CD4-positive, alpha-beta T cell treated with Interleukin-15 for 4 hours (primary cell): ENCODE measurements around the gene PAK4.

Experiments
- DNase-seq: peaks from one replicate; pipeline ENCODE4 v3.0.0-alpha.2; 2020; ENCODE audit warnings: low spot score

PAK4 gene

DNA sequence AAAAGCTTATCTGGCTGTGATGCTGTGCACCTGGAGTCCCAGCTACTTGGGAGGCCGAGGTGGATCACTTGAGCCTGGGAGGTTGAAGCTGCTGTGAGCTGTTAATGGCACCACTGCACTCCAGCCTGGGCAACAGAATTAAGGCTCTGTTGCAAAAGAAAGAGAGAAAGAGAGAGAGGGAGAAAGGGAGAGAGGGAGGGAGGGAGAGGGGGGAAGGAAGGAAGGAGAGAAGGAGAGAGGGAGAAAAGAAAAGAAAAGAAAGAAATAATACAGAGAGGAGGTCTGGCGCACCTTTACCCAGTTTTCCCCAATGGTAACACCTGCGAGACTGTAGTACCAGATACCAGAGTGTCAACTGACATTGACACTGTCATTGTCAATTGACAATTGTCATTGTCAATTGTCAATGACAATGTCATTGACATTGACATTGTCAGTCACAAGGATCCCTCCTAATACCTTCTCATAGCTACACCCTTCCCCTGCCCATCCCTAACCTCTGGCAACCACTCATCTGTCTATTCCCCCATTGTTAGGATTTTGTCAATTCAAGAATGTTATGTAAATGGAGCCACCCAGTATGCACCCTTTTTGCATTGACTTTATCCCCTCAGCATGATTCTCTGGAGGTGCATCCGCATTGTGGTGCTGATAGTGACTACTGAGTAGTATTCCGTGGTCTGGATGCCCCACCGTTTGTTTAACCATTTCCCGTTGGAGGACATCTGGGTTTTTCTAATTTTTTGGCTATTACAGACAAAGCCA lies 21.3 kb downstream of the PAK4 start:
- DNase-seq, result no peak

DNA sequence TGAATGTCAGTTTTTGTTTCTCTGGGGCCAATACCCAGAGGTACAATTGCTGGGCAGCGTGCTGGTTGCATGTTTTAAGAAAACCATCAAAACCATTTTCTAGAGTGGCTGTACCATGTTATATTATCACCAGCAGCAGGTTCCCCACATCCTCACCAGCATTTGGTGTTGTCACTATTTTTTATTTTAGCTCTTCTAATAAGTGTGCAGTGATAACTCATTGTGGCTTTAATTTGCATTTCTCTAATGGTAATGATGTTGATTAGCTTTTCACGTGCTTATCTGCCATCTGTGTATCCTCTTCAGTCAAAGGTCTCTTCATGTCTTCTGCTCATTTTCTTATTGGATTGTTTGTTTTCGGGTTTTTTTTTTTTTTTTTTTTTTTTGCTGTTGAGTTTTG lies 21.9 kb downstream of the PAK4 start:
- DNase-seq, result no peak

- DNase-seq, result no peak
These were observed 23.4 kb downstream of the PAK4 start for GRCh38 chr19:39148939-39149529.

- no peak for DNase-seq
These were observed 24.6 kb downstream of the PAK4 start for GRCh38 chr19:39150235-39150634.

- no peak for DNase-seq
These were observed 25.4 kb downstream of the PAK4 start for GRCh38 chr19:39150807-39151600.

DNA sequence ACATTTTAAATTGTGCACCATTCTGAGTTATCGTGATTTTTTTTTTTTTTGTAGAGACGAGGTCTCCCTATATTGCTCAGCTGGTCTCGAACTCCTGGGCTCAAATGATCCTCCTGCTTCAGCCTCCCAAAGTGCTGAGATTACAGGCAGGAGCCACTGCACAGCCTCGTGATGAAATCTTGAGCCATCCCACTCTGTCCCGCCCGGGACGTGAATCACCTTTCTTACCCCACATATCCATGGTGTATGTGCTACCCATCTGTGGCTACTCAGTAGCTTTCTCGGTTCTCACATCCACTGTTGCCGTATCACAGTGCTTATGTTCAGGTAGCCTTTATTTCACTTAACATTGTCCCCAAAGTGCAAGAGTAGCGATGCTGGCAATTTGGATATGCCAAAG lies 26.5 kb downstream of the PAK4 start:
- DNase-seq, result no peak

- no peak for DNase-seq
These were observed 28.6 kb downstream of the PAK4 start for GRCh38 chr19:39154100-39154628.

GRCh38 chr19:39154629-39155100 lies 29.1 kb downstream of the PAK4 start:
- DNase-seq, result no peak

GRCh38 chr19:39155114-39155700 lies 29.6 kb downstream of the PAK4 start:
- DNase-seq, result no peak

DNA sequence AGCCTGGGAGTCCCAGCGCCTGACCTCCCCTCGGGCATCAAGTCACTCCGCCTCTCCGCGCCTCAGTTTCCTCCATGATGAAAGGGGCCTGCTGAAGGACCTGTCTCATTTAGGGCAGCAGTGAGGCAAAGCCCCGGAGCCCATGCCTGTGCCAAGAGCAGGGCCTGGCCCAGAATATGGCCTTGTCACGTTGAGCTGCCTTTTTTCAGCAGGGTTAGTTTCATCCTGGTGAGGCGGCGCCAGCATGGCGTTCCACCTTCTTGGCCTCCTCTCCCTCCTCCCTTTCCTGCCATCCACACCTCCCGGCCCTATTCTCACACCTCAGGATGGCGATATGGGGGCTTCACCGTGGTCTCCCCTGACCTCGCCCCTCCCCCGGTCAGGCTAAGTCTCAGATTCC lies 30.2 kb downstream of the PAK4 start:
- DNase-seq, result no peak

DNA sequence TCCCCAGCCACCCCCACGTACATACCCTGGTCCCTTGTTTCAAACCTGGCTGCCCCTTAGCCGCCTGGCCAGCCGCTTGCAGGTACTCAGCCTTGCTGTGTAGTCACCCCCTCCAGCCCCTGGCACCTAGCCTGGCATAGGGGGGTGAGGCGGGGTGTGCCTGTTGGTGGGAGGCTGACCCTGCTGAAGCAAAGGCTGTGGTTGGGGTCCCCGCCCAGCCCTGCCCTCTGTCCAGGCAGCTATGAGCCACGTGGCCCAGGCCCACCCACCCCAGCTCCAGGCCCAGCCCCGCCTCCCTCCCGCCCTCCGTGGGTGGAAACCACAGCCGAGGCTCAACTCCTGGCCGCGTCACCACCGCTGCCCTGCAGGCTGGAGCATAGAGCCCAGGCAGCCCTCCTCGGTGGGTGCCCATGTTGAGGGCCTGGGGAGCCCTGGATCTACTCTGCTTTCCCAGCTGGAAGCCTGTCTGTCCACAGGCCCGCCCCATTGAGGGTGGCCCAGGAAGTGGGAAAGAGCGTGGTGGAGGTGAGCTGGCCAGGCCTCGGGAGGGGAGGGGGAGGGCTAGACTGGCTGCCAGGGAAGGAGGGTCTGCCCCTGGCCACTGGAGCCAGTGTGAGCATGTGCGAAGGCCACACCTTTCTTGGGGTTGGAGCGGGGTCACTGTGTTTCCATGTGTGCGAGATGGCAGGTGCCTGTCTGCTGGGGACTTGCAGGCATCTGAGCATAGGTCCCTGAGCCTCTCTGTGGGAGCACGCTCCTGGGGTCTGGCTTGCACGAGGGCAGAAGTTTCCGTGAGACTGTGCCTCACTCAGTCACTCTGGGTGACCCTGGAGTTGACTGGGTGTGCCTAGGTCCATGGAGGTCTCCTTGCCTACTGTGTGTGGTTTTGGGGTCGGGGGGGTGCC lies 31.0 kb downstream of the PAK4 start:
- DNase-seq, result no peak

DNA sequence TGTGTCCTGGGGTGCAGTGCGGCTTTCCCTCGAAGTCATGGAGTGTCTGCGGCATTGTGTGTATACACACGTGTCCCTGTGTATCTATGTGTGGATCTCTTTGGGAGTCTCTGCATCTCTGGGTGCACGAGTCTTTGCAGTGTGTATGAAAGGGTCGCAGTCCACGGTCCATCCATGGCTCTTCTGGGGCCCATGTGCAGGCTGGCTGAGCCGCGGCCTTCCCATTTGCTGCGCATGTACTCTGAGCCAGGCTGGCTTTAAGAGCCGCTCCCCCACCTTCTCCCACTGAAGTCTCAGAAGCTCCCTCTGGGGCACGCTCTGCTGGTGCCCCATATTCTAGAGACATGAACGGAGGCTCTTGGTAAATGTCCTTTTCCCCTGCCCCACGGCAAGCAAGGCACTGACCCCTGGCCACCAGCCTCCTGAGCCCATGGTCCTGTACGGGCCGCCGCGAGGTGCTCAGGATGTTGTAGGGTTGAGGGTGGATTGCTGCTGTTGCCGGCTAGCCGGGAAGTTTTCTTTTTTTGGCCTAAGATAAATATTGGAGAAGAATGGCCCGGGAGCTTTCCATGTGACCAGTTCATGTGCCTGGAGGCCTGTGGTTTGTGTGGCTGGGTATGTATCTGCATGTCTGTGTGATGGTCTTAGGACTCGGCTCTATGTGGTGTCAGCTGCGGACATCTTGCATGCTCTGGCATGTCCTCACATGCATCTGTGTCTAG lies 31.9 kb downstream of the PAK4 start:
- no peak for DNase-seq

DNA sequence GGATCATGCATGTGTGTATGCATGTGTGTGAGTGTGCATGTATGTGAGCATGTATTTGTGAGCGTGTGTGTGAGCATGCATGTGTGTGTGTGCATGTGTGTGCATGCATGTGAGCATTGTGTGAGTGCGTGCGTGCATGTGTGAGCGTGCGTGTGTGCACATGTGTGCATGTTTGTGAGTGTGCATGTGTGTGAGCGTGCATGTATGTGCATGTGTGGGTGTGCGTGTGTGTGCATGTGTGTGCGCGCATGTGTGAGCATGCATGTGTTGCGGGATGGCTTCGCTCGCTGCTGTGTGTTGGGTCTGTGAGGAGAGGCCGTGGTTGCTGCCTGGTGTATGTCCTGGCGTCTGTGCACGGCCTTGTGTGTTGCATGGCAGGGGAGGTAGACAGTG lies 32.4 kb downstream of the PAK4 start:
- DNase-seq, result no peak

DNA sequence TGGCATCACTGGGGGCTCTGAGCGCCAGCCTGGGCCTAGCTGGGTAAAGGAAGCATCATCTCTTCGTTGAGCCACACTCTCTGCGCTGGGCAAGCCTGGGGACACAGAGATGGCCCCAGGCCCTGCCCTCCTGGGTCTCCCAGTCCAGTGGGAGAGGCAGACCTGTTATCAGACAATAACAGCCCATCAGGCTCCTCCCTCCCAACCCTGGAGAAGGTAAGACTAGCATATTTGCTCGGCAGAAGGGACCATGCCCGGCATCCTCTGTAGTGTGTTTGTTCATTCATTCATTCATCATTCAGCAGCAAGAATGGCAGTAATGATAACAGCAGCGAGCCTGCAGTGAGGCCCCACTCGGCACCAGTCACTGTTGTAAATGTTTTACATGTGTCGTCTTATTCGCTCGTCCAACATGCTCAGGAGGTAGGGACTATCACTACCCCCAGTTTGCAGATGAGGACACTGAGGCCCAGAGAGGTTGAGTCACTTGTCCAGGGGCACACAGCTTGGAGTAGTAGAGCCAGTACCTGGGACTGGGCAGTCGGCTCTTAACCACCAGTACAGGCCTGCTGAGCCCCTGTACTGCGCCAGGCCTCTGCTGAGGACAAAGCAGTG lies 33.2 kb downstream of the PAK4 start:
- no peak for DNase-seq

DNA sequence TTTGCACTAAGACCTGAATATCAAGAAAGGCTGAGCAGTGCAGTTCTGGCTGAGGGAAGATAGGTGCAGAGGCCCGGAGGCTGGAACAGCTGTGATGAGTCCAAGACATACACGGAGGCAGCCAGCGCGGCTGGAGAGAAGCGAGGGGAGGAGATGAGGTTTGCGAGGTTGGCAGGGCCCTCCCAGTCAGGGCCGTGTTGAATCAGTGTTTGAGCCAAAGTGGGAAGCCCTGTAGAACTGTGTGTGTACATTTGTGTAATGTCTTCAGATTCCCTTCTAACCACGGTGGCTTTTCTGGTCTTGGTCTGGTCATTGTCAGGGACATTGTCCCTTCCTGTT lies 34.9 kb downstream of the PAK4 start:
- no peak for DNase-seq

DNA sequence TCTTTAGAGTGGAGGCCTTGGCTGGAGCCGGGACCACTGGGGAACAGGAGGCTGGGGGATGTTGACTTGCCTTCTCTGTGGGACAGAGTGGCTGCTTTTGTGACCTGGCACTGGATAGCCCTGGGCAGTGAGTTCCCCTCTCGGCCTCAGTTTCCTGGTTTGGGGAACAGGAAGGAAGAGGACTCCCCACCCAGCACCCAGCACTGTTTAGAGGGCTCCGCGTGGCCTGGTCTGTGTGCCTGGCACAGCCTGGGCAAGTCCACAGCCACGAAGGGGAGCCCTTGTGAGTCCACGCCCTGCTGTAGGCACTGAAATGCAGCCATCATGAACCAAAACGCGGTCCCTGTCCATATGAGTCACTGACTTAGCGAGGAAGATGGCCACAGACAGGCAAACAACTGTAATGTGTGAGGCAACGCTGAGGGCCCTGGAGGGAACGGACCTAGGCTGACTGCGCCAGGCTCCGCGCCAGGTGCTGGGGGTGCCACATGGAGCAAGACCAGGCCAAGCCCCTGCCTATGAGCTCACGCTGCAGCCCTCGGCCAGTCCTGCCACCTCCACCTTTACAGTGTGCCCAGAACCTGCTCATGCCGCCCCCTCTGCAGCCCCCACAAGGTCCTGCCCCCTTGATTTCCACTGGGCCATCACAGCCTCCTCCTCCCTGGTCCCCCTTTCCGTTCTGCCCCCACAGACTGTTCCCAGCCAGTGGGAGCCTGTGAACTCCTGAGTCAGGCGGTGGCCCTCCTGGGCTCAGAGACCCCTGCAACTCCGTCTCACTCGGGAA lies 35.5 kb downstream of the PAK4 start:
- DNase-seq, result no peak

- no peak for DNase-seq
These were observed 37.0 kb downstream of the PAK4 start for GRCh38 chr19:39162441-39163043.

DNA sequence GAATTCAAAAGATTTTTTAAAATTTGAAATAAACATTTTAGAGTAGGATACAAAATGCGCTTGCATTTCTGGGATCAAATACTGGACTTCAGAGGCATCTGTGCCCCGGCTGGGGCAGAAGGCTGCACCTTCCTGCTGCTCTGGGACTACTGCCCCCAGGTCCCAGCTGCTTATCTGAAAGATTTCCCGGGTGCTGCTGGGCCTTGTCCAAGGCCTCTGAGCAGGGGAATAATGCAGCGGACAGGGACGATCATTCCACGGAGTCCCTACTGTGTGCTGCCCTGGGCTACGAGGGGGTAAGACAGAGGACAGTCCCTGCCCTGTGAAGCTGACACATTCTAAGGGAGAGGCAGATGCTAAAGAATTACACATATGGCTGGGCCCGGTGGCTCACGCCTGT lies 38.0 kb downstream of the PAK4 start:
- DNase-seq, result no peak

GRCh38 chr19:39164289-39164688 lies 38.7 kb downstream of the PAK4 start:
- DNase-seq, result no peak
